Midbrain (tissue), 1 donor: ENCODE results near the gene SLC49A3.
"Not testable (repeated sequence)": the region's sequence is repeated elsewhere in the genome, so short reads cannot be mapped to it uniquely, and the experiment has no call there.

Source experiments
- DNase-seq: peaks from one replicate; lab custom pipeline; 2025; lab: John Stamatoyannopoulos, UW

Gene SLC49A3

GRCh38 chr4:688854-689681, at the start of gene SLC49A3:
TSS of gene SLC49A3 (minus strand) at chr4:689151. CDS start at chr4:689127, 24 bp downstream.
- no peak for DNase-seq

- DNase-seq, result not testable (repeated sequence)
Measured at GRCh38 chr4:736561-736960, 47.6 kb upstream of the SLC49A3 start.

GRCh38 chr4:735583-735982, 46.6 kb upstream of the SLC49A3 start:
- no peak for DNase-seq

- no peak for DNase-seq
Measured at GRCh38 chr4:734951-735350, 46.0 kb upstream of the SLC49A3 start.

- DNase-seq, result no peak
Measured at GRCh38 chr4:734075-734474, 45.1 kb upstream of the SLC49A3 start.

- no peak for DNase-seq
Measured at GRCh38 chr4:733631-733980, 44.7 kb upstream of the SLC49A3 start.

GRCh38 chr4:732911-733630, 44.1 kb upstream of the SLC49A3 start:
- no peak for DNase-seq

- no peak for DNase-seq
Measured at GRCh38 chr4:732486-732885, 43.5 kb upstream of the SLC49A3 start.

- DNase-seq, result not testable (repeated sequence)
Measured at GRCh38 chr4:731954-732353, 43.0 kb upstream of the SLC49A3 start.

GRCh38 chr4:730946-731904, 42.3 kb upstream of the SLC49A3 start:
- DNase-seq, result not testable (repeated sequence)

GRCh38 chr4:730511-730910, 41.6 kb upstream of the SLC49A3 start:
- DNase-seq, result no peak

GRCh38 chr4:729336-730315, 40.7 kb upstream of the SLC49A3 start:
- no peak for DNase-seq

GRCh38 chr4:727576-727975, 38.6 kb upstream of the SLC49A3 start:
- DNase-seq, result no peak

- DNase-seq, result no peak
Measured at GRCh38 chr4:726838-727237, 37.9 kb upstream of the SLC49A3 start.

- peak; percentile 13 for DNase-seq
Measured at GRCh38 chr4:726235-726787, 37.4 kb upstream of the SLC49A3 start.

- no peak for DNase-seq
Measured at GRCh38 chr4:725391-726234, 36.7 kb upstream of the SLC49A3 start.

- no peak for DNase-seq
Measured at GRCh38 chr4:723751-724530, 35.0 kb upstream of the SLC49A3 start.

GRCh38 chr4:722851-723360, 34.0 kb upstream of the SLC49A3 start:
- no peak for DNase-seq
